ENCODE data around the gene RDH11. TPM values are rescaled to one million over a fixed set of nuclear protein-coding genes. Genes with fewer than 3 reads are reported as not detected.

The RDH11 gene
- total and polyA plus RNA-seq, 8 donors = 14.0 to 40.3 (median 21.7) TPM

- ATAC-seq (no peak), DNase-seq (no peak), FAIRE-seq (no peak)
- intact Hi-C loops (cut with DNase I) = no loop called here
- TF ChIP-seq CTCF (IDR thresholded peaks at IDR 0.05) = no peak
- H3K4me3 ChIP-seq = no peak overlapping the region
- H3K36me3 ChIP-seq = no peaks in the 10 kb centered on the region
- H3K4me1 ChIP-seq = peaks cover 0 to 9% (median 0%) of the 10 kb centered on the region in 3 donors
- no peak overlapping the region for H3K27ac ChIP-seq
- H3K9me3 ChIP-seq = no peaks in the 10 kb centered on the region
- H3K27me3 ChIP-seq = no peaks in the 10 kb centered on the region
- 98 to 100% methylated on average over 1 of the region's 1 CpG for WGBS, 2 donors
Observed at GRCh38 chr14:67641480-67641879, 54.1 kb downstream of the RDH11 start.

GRCh38 chr14:67638642-67639041 lies 56.9 kb downstream of the RDH11 start:
- Histone ChIP-seq H3K4me1 (no peaks in the 10 kb centered on the region), H3K4me3 (no peak overlapping the region), H3K27me3 (no peaks in the 10 kb centered on the region), H3K36me3 (no peaks in the 10 kb centered on the region), H3K27ac (no peak overlapping the region), H3K9me3 (no peaks in the 10 kb centered on the region)
- no peak for DNase-seq
- WGBS, 2 donors = 82 to 86% methylated on average over 3 of the region's 3 CpGs
- intact Hi-C loops (cut with DNase I) = no loop called here
- no peak for FAIRE-seq
- no peak for TF ChIP-seq CTCF (IDR thresholded peaks at IDR 0.05)
- no peak for ATAC-seq

- Histone ChIP-seq H3K36me3 (no peaks in the 10 kb centered on the region), H3K4me3 (no peak overlapping the region), H3K9me3 (no peaks in the 10 kb centered on the region), H3K27me3 (no peaks in the 10 kb centered on the region), H3K4me1 (no peaks in the 10 kb centered on the region), H3K27ac (no peak overlapping the region)
- DNase-seq (no peak), FAIRE-seq (no peak), ATAC-seq (peak in 3 of 4 donors; percentile 43 to 81 (median 72))
- intact Hi-C loops (cut with DNase I) = no loop called here
- no peak for TF ChIP-seq CTCF (IDR thresholded peaks at IDR 0.05)
- WGBS, 2 donors = 68 to 73% methylated on average over 3 of the region's 3 CpGs
Observed at GRCh38 chr14:67636361-67636919, 59.1 kb downstream of the RDH11 start.

- intact Hi-C loops (cut with DNase I) = no loop called here
- WGBS, 2 donors = 84 to 90% methylated on average over 5 of the region's 5 CpGs
- DNase-seq = no peak
- Histone ChIP-seq H3K4me1 (no peaks in the 10 kb centered on the region), H3K27ac (no peak overlapping the region), H3K36me3 (no peaks in the 10 kb centered on the region), H3K9me3 (no peaks in the 10 kb centered on the region), H3K27me3 (no peaks in the 10 kb centered on the region), H3K4me3 (no peak overlapping the region)
- no peak for FAIRE-seq
- no peak for TF ChIP-seq CTCF (IDR thresholded peaks at IDR 0.05)
- no peak for ATAC-seq
Observed at GRCh38 chr14:67633451-67634147, 62.0 kb downstream of the RDH11 start.

GRCh38 chr14:67630938-67631337 lies 64.6 kb downstream of the RDH11 start:
- H3K4me3 ChIP-seq = no peak overlapping the region
- no peaks in the 10 kb centered on the region for H3K36me3 ChIP-seq
- DNase-seq = no peak
- ATAC-seq = no peak
- H3K27me3 ChIP-seq = no peaks in the 10 kb centered on the region
- intact Hi-C loops (cut with DNase I) = no loop called here
- FAIRE-seq = no peak
- no peaks in the 10 kb centered on the region for H3K9me3 ChIP-seq
- H3K27ac ChIP-seq = no peak overlapping the region
- no peak for TF ChIP-seq CTCF (IDR thresholded peaks at IDR 0.05)
- no peaks in the 10 kb centered on the region for H3K4me1 ChIP-seq
- WGBS, 2 donors = 80 to 89% methylated on average over 5 of the region's 5 CpGs

Data from pancreas (tissue), 10 donors.